CD4-positive, alpha-beta T cell (primary cell): ENCODE results near the gene CCND3. TPM values are rescaled to one million over a fixed set of nuclear protein-coding genes. Genes with fewer than 3 reads are reported as not detected.

Experiments used
- ATAC-seq: fragments of 200-7000 bp; cut with Tn5 transposase; one replicate; pipeline ENCODE4 v1.10.0; 2022; ENCODE audit warnings: mild to moderate bottlenecking; ENCODE audit not compliant: poor library complexity
- CTCF ChIA-PET: fragments of 350-600 bp; sonication (Branson Sonifier 250); formaldehyde crosslinking; loops from one replicate; lab custom pipeline; 2021; ENCODE audit warnings: antibody characterized with exemption, inconsistent platforms; lab: Charles Lee
- POLR2A ChIA-PET: fragments of 350-600 bp; sonication (Branson Sonifier 250); formaldehyde crosslinking; loops from one replicate; lab custom pipeline; 2021; ENCODE audit warnings: antibody characterized with exemption, inconsistent platforms; lab: Charles Lee
- DNase-seq, 14 experiments: peaks; one replicate each; pipeline ENCODE4 v3.0.0-alpha.2; 2013 to 2020; ENCODE audit warnings: mixed read lengths in 2 of 14
- H3K27ac ChIP-seq, 2 donors: one replicate each; pipeline versions ENCODE4 v1.5.1 to v1.7.0; 2013; ENCODE audit warnings: low read length in 2 of 2, low read depth in 1 of 2, mild to moderate bottlenecking in 1 of 2
- H3K27me3 ChIP-seq, 2 experiments: 1 replicate in 1 of 2; 2 replicates in 1 of 2; pipeline versions ENCODE4 v1.6.1 to v1.7.0; 2013; ENCODE audit warnings: low read length in 2 of 2, control low read depth in 1 of 2, mild to moderate bottlenecking in 1 of 2, moderate library complexity in 1 of 2; ENCODE audit not compliant: insufficient read depth in 2 of 2, control insufficient read depth in 1 of 2
- H3K36me3 ChIP-seq: one replicate; pipeline ENCODE4 v1.6.1; 2013; ENCODE audit warnings: low read length, control low read depth; ENCODE audit not compliant: insufficient read depth
- H3K4me1 ChIP-seq: one replicate; pipeline ENCODE4 v1.6.1; 2013; ENCODE audit warnings: low read length, control low read depth; ENCODE audit not compliant: insufficient read depth
- H3K4me3 ChIP-seq: one replicate; pipeline ENCODE4 v1.5.1; 2013; ENCODE audit warnings: mild to moderate bottlenecking, low read length, moderate library complexity
- H3K9me3 ChIP-seq, 2 experiments: 1 replicate in 1 of 2; 2 replicates in 1 of 2; pipeline versions ENCODE4 v1.6.1 to v1.7.0; 2013; ENCODE audit warnings: low read length in 2 of 2, mild to moderate bottlenecking in 2 of 2, control low read depth in 1 of 2, moderate library complexity in 1 of 2; ENCODE audit not compliant: control insufficient read depth in 1 of 2, insufficient read depth in 1 of 2
- H3K27ac Mint-ChIP-seq: one replicate; pipeline ENCODE4 v1.8.0; 2020; ENCODE audit warnings: mixed read lengths
- H3K27me3 Mint-ChIP-seq: one replicate; pipeline ENCODE4 v1.8.0; 2021; ENCODE audit warnings: mixed read lengths
- H3K36me3 Mint-ChIP-seq: one replicate; pipeline ENCODE4 v1.8.0; 2021; ENCODE audit warnings: low read depth, mixed read lengths
- H3K4me1 Mint-ChIP-seq: one replicate; pipeline ENCODE4 v1.8.0; 2021; ENCODE audit warnings: low read depth, mixed read lengths
- H3K4me3 Mint-ChIP-seq: one replicate; pipeline ENCODE4 v1.8.0; 2020; ENCODE audit warnings: mild to moderate bottlenecking, mixed read lengths
- H3K9me3 Mint-ChIP-seq: one replicate; pipeline ENCODE4 v1.8.0; 2020; ENCODE audit warnings: mixed read lengths
- intact Hi-C, 2 experiments: fragments of 100-400 bp; cut with DNase I in 1 of 2; cut with micrococcal nuclease in 1 of 2; formaldehyde crosslinking; loops; one replicate each; pipeline versions ENCODE4 v1.15.1 to v1.9.0; 2023 to 2025; cut with DNase I, micrococcal nuclease
- total RNA-seq, 174 experiments: library from RNA in 2 of 174; stranded (reverse) in 2 of 174; gene quantifications; one replicate each; pipeline ENCODE4 v1.2.3 and lab custom pipeline; 2021 to 2026
- TF ChIP-seq, protein P1 (sequence below): fragments of 200-600 bp; IDR thresholded peaks from one replicate; pipeline ENCODE4 v1.8.0; 2022; ENCODE audit warnings: antibody characterized with exemption, mild to moderate bottlenecking

The CCND3 gene
- total RNA-seq, 2 experiments from 2014 or later = 247 to 248 TPM

DNA sequence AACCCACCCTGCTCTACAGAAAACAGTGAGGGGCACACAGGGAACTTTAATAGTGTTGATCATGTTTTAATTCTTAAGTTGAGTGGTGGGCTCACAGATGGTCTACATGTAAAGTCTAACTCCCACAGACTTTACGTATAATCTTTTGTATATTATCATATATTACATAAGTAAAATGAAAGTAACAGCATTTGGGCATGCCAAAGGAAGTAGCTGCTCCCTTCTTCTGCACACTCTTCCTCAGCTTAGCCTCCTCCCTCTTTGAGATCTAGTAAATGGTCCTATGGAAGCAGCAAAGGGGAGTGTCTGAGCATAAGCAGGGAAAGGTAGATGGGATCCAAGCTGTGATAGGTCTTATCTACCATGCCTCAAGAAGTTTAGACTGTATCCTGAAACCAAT, 31.9 kb downstream of the CCND3 start:
- intact Hi-C loops = no loop called here
- Mint-ChIP-seq H3K36me3 (peaks cover 56% of the 10 kb centered on the region), H3K27me3 (no peaks in the 10 kb centered on the region), H3K4me3 (no peak overlapping the region), H3K9me3 (no peaks in the 10 kb centered on the region), H3K4me1 (peaks cover 6% of the 10 kb centered on the region), H3K27ac (no peak overlapping the region)
- TF ChIP-seq, protein P1, sequence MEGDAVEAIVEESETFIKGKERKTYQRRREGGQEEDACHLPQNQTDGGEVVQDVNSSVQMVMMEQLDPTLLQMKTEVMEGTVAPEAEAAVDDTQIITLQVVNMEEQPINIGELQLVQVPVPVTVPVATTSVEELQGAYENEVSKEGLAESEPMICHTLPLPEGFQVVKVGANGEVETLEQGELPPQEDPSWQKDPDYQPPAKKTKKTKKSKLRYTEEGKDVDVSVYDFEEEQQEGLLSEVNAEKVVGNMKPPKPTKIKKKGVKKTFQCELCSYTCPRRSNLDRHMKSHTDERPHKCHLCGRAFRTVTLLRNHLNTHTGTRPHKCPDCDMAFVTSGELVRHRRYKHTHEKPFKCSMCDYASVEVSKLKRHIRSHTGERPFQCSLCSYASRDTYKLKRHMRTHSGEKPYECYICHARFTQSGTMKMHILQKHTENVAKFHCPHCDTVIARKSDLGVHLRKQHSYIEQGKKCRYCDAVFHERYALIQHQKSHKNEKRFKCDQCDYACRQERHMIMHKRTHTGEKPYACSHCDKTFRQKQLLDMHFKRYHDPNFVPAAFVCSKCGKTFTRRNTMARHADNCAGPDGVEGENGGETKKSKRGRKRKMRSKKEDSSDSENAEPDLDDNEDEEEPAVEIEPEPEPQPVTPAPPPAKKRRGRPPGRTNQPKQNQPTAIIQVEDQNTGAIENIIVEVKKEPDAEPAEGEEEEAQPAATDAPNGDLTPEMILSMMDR = no peak
- Histone ChIP-seq H3K4me3 (no peak overlapping the region), H3K27ac (no peak overlapping the region), H3K27me3 (no peaks in the 10 kb centered on the region), H3K9me3 (no peaks in the 10 kb centered on the region), H3K4me1 (no peaks in the 10 kb centered on the region), H3K36me3 (peaks cover 53% of the 10 kb centered on the region)
- no peak for DNase-seq
- ATAC-seq = no peak
- ChIA-PET POLR2A (no interaction called here), CTCF (interaction anchor here (0.6 to 2.1 kb wide), 2 partner anchors 11 to 80 kb away, joined by 3 to 9 read pairs; partner anchors contain the start of genes BYSL and MED20)

DNA sequence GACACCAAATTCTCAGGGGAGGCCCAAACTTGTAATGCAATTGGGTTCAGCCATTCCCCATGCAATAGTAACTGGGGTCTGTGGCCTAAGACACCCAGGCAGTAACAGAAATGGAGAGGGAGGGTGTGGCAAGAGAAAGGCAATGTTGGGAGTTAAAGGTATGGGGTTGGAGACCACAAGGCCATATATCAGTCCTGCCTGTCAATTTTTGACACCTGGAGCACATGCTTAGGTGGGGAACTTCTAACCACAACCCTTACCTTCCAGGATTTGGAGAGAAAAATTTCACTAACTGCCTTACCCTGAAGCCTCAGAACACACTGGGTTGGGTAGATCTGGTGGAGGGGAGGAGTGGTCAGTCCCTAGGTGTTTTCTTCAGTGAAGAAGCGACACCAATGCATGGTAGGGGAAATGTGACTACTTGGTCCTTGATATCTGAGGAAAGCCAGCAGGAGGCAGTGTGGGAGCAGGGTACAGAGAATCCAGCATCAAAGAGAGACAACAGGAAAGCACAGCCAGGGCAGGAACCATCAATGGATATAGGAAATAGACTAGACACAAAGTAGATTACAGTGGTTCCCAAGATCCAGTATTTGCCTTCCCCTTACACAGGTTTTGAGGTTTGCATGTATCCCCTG, 39.6 kb downstream of the CCND3 start:
- CTCF ChIA-PET = interaction anchor here (0.8 to 1.9 kb wide), 5 partner anchors 19 to 142 kb away, joined by 3 to 6 read pairs (median 4); partner anchors contain the start of genes BYSL and MED20
- ATAC-seq (peak; percentile 74), DNase-seq (peak; percentile 32 to 81 (median 44))
- peaks cover 8% of the 10 kb centered on the region for H3K4me1 ChIP-seq
- no peaks in the 10 kb centered on the region for H3K9me3 ChIP-seq
- TF ChIP-seq, protein P1 = peak; percentile 64
- peaks cover 12% of the 10 kb centered on the region for H3K36me3 ChIP-seq
- peaks cover 12% of the 10 kb centered on the region for H3K4me1 Mint-ChIP-seq
- intact Hi-C loops = loop anchor here (1.0 to 5.0 kb wide), 3 partner anchors 142 to 264 kb away; no protein-coding TSS in a partner anchor
- H3K4me3 Mint-ChIP-seq = no peak overlapping the region
- POLR2A ChIA-PET = no interaction called here
- peaks cover 17% of the 10 kb centered on the region for H3K36me3 Mint-ChIP-seq
- no peaks in the 10 kb centered on the region for H3K27me3 ChIP-seq
- H3K27ac Mint-ChIP-seq = no peak overlapping the region
- no peak overlapping the region for H3K27ac ChIP-seq
- H3K9me3 Mint-ChIP-seq = no peaks in the 10 kb centered on the region
- H3K27me3 Mint-ChIP-seq = no peaks in the 10 kb centered on the region
- no peak overlapping the region for H3K4me3 ChIP-seq

GRCh38 chr6:41900861-41901260, 40.7 kb downstream of the CCND3 start:
- Histone ChIP-seq H3K4me1 (peaks cover 14% of the 10 kb centered on the region), H3K27ac (no peak overlapping the region), H3K4me3 (no peak overlapping the region), H3K36me3 (peaks cover 2% of the 10 kb centered on the region), H3K27me3 (no peaks in the 10 kb centered on the region), H3K9me3 (no peaks in the 10 kb centered on the region)
- DNase-seq = no peak
- ChIA-PET CTCF (interaction anchor here (1.3 kb wide), 1 partner anchor 143 kb away, joined by 5 read pairs; no protein-coding TSS in a partner anchor), POLR2A (interaction anchor here (0.7 kb wide), 1 partner anchor 66 kb away, joined by 3 read pairs; no protein-coding TSS in a partner anchor)
- Mint-ChIP-seq H3K36me3 (peaks cover 8% of the 10 kb centered on the region), H3K27ac (no peak overlapping the region), H3K27me3 (no peaks in the 10 kb centered on the region), H3K4me3 (no peak overlapping the region), H3K9me3 (no peaks in the 10 kb centered on the region), H3K4me1 (peaks cover 18% of the 10 kb centered on the region)
- intact Hi-C loops = loop anchor here in 1 of 2 experiments (5.0 kb wide), 1 partner anchor 201 kb away; no protein-coding TSS in a partner anchor
- TF ChIP-seq, protein P1 = no peak
- ATAC-seq = no peak
